Keratinocyte (primary cell): ENCODE data around the gene PRKN. TPM values are rescaled to one million over a fixed set of nuclear protein-coding genes. Genes with fewer than 3 reads are reported as not detected.

ENCODE experiments used
- DNase-seq: peaks from one replicate; pipeline ENCODE4 v3.0.0-alpha.2; 2011; ENCODE audit warnings: low read depth, missing footprints, low spot score
- FAIRE-seq: peaks from 2 replicates; lab custom pipeline; 2011; peaks lifted over from hg19 to GRCh38; lab: Jason Lieb, UNC
- H2AFZ ChIP-seq: 2 replicates; pipeline ENCODE4 v1.6.0; 2012; ENCODE audit warnings: low read length, control low read depth, inconsistent platforms; ENCODE audit not compliant: control insufficient read depth
- H3K27ac ChIP-seq: 2 replicates; pipeline ENCODE4 v1.5.1; 2011; ENCODE audit warnings: low read length; ENCODE audit not compliant: control insufficient read depth, insufficient read depth
- H3K27me3 ChIP-seq: 3 replicates; pipeline ENCODE4 v1.6.0; 2011; ENCODE audit warnings: low read length; ENCODE audit not compliant: control insufficient read depth, insufficient read depth; ENCODE audit errors: extremely low read depth
- H3K36me3 ChIP-seq, 2 experiments: 2 replicates in 1 of 2; 3 replicates in 1 of 2; pipeline ENCODE4 v1.5.1; 2011; ENCODE audit warnings: low read length in 2 of 2, mild to moderate bottlenecking in 1 of 2; ENCODE audit not compliant: control insufficient read depth in 2 of 2, insufficient read depth in 2 of 2; ENCODE audit errors: extremely low read depth in 1 of 2
- H3K4me1 ChIP-seq: 3 replicates; pipeline ENCODE4 v1.5.1; 2011; ENCODE audit warnings: low read length; ENCODE audit not compliant: control insufficient read depth, insufficient read depth; ENCODE audit errors: extremely low read depth
- H3K4me2 ChIP-seq: 3 replicates; pipeline ENCODE4 v1.6.0; 2011; ENCODE audit warnings: low read depth, low read length; ENCODE audit not compliant: control insufficient read depth, insufficient read depth; ENCODE audit errors: extremely low read depth
- H3K4me3 ChIP-seq, 3 experiments: fragments of 200-600 bp in 1 of 3; sonication (generic) in 1 of 3; 2 replicates in 2 of 3; 3 replicates in 1 of 3; pipeline ENCODE4 v1.5.1; 2011 to 2016; ENCODE audit warnings: low read length in 3 of 3, mild to moderate bottlenecking in 3 of 3, control low read depth in 2 of 3, inconsistent platforms in 1 of 3, low read depth in 1 of 3, mixed read lengths in 1 of 3, mixed run types in 1 of 3, moderate library complexity in 1 of 3; ENCODE audit not compliant: control insufficient read depth in 2 of 3, insufficient read depth in 2 of 3; ENCODE audit errors: extremely low read depth in 1 of 3
- H3K79me2 ChIP-seq: 2 replicates; pipeline ENCODE4 v1.6.0; 2012; ENCODE audit warnings: low read length; ENCODE audit not compliant: control insufficient read depth, insufficient read depth
- H3K9ac ChIP-seq: 3 replicates; pipeline ENCODE4 v1.6.0; 2011; ENCODE audit warnings: low read length; ENCODE audit not compliant: control insufficient read depth, insufficient read depth; ENCODE audit errors: extremely low read depth
- H3K9me1 ChIP-seq: 3 replicates; pipeline ENCODE4 v1.6.0; 2011; ENCODE audit warnings: low read length; ENCODE audit not compliant: control insufficient read depth, insufficient read depth; ENCODE audit errors: extremely low read depth
- H3K9me3 ChIP-seq: 2 replicates; pipeline ENCODE4 v1.5.1; 2012; ENCODE audit warnings: low read depth, low read length; ENCODE audit not compliant: control insufficient read depth
- H4K20me1 ChIP-seq: 3 replicates; pipeline ENCODE4 v1.6.0; 2011; ENCODE audit warnings: low read length; ENCODE audit not compliant: control insufficient read depth, insufficient read depth; ENCODE audit errors: extremely low read depth
- CTCF ChIP-seq, 3 experiments: IDR thresholded peaks in 1 of 3; conservative IDR thresholded peaks in 1 of 3; optimal IDR thresholded peaks in 1 of 3; 2 replicates in 2 of 3; 3 replicates in 1 of 3; pipeline versions ENCODE3 to v1.5.1; 2011; ENCODE audit warnings: low read length in 3 of 3, mild to moderate bottlenecking in 3 of 3, moderate library complexity in 2 of 3, control low read depth in 1 of 3, inconsistent platforms in 1 of 3; ENCODE audit not compliant: insufficient read depth in 2 of 3; ENCODE audit errors: extremely low read depth in 1 of 3
- EZH2 ChIP-seq: IDR thresholded peaks from one replicate; pipeline ENCODE4 v1.6.1; 2012; ENCODE audit warnings: inconsistent platforms, mild to moderate bottlenecking, low read length, moderate library complexity
- dilution Hi-C: fragments of 300-500 bp; cut with MboI; formaldehyde crosslinking; loops from one replicate; pipeline ENCODE4 v1.7.0; 2020; ENCODE audit warnings: low sequenced_read_pairs; ENCODE audit not compliant: extremely low pct_ligation_motif_present
- polyA plus RNA-seq, 5 experiments: library from polyadenylated mRNA; depleted of rRNA in 3 of 5; stranded (reverse) in 3 of 5; stranded (forward) in 1 of 5; unstranded in 1 of 5; fragments of >200 nt; gene quantifications; 1 replicate in 1 of 5; 2 replicates in 3 of 5; 3 replicates in 1 of 5; pipeline versions ENCODE4 v1.2.1 to v1.2.3, GENCODE V29; 2011 to 2012; ENCODE audit warnings: missing spikeins in 2 of 5, low read depth in 1 of 5, low replicate concordance in 1 of 5

Gene PRKN
- polyA plus RNA-seq, 1 donor (not counting 4 experiments of a cell fraction or from before 2014, with no cell fraction given), result 0.67 TPM

GRCh38 chr6:161963181-161963580 lies 764.4 kb downstream of the PRKN start:
- no peaks in the 10 kb centered on the region for H3K4me1 ChIP-seq
- H3K4me2 ChIP-seq, result no peak overlapping the region
- no peak overlapping the region for H3K9ac ChIP-seq
- H4K20me1 ChIP-seq, result no peaks in the 10 kb centered on the region
- no peaks in the 10 kb centered on the region for H3K79me2 ChIP-seq
- H3K27ac ChIP-seq, result no peak overlapping the region
- FAIRE-seq, result no peak
- H3K4me3 ChIP-seq, result no peak overlapping the region
- TF ChIP-seq EZH2 (no peak), CTCF (optimal IDR thresholded peaks at IDR 0.05 in 1 of 3, IDR thresholded peaks at IDR 0.05 in 1 of 3, conservative IDR thresholded peaks at IDR 0.05 in 1 of 3; ENCODE audit: extremely low read depth in 1 of 3, insufficient read depth in 2 of 3, low read length in 3 of 3) (no peak)
- no peaks in the 10 kb centered on the region for H3K9me3 ChIP-seq
- H3K9me1 ChIP-seq, result no peaks in the 10 kb centered on the region
- dilution Hi-C loops, result no loop called here
- H3K36me3 ChIP-seq, result no peaks in the 10 kb centered on the region
- no peaks in the 10 kb centered on the region for H3K27me3 ChIP-seq
- no peak for DNase-seq
- no peak overlapping the region for H2AFZ ChIP-seq

GRCh38 chr6:161961796-161962195 lies 765.8 kb downstream of the PRKN start:
- TF ChIP-seq CTCF (optimal IDR thresholded peaks at IDR 0.05 in 1 of 3, IDR thresholded peaks at IDR 0.05 in 1 of 3, conservative IDR thresholded peaks at IDR 0.05 in 1 of 3; ENCODE audit: extremely low read depth in 1 of 3, insufficient read depth in 2 of 3, low read length in 3 of 3), result no peak
- TF ChIP-seq EZH2, result no peak
- no peaks in the 10 kb centered on the region for H3K9me1 ChIP-seq
- H3K27me3 ChIP-seq, result no peaks in the 10 kb centered on the region
- no peak overlapping the region for H3K27ac ChIP-seq
- H3K79me2 ChIP-seq, result no peaks in the 10 kb centered on the region
- no peaks in the 10 kb centered on the region for H4K20me1 ChIP-seq
- H3K9me3 ChIP-seq, result no peaks in the 10 kb centered on the region
- H3K4me1 ChIP-seq, result no peaks in the 10 kb centered on the region
- dilution Hi-C loops, result no loop called here
- no peak overlapping the region for H3K4me3 ChIP-seq
- FAIRE-seq, result no peak
- H3K9ac ChIP-seq, result no peak overlapping the region
- no peak overlapping the region for H3K4me2 ChIP-seq
- H2AFZ ChIP-seq, result no peak overlapping the region
- H3K36me3 ChIP-seq, result no peaks in the 10 kb centered on the region
- no peak for DNase-seq
